Nephron progenitor cell (in vitro differentiated cells): ENCODE measurements around the gene PRRC2B.

ENCODE experiments used
- DNase-seq: peaks from one replicate; pipeline ENCODE4 v3.0.0; 2021
- H3K27ac Mint-ChIP-seq: 2 replicates; pipeline ENCODE4 v1.8.0; 2021; ENCODE audit warnings: mild to moderate bottlenecking, moderate library complexity, mixed read lengths
- H3K27me3 Mint-ChIP-seq: 2 replicates; pipeline ENCODE4 v1.8.0; 2021; ENCODE audit warnings: mild to moderate bottlenecking, low read depth, mixed read lengths; ENCODE audit not compliant: poor library complexity
- H3K36me3 Mint-ChIP-seq: 2 replicates; pipeline ENCODE4 v1.8.0; 2021; ENCODE audit warnings: low read depth, mixed read lengths
- H3K4me1 Mint-ChIP-seq: 2 replicates; pipeline ENCODE4 v1.8.0; 2021; ENCODE audit warnings: mixed read lengths
- H3K4me3 Mint-ChIP-seq: 2 replicates; pipeline ENCODE4 v1.8.0; 2021; ENCODE audit warnings: mild to moderate bottlenecking, moderate library complexity, mixed read lengths
- H3K9me3 Mint-ChIP-seq: 2 replicates; pipeline ENCODE4 v1.8.0; 2021; ENCODE audit warnings: mild to moderate bottlenecking, moderate library complexity, mixed read lengths
- CTCF ChIP-seq: fragments of 200-600 bp; sonication (generic); IDR thresholded peaks from 2 replicates; pipeline ENCODE4 v1.5.0; 2021; ENCODE audit warnings: antibody characterized with exemption

PRRC2B gene

GRCh38 chr9:131483319-131484050 is 89.6 kb downstream of the PRRC2B start:
- H3K4me3 Mint-ChIP-seq = no peak overlapping the region
- TF ChIP-seq CTCF = no peak
- H3K4me1 Mint-ChIP-seq = no peaks in the 10 kb centered on the region
- H3K27ac Mint-ChIP-seq = no peak overlapping the region
- no peaks in the 10 kb centered on the region for H3K9me3 Mint-ChIP-seq
- peaks cover 70% of the 10 kb centered on the region for H3K36me3 Mint-ChIP-seq
- DNase-seq = no peak
- H3K27me3 Mint-ChIP-seq = peaks cover 10% of the 10 kb centered on the region

- no peak for DNase-seq
- no peak for TF ChIP-seq CTCF
- Mint-ChIP-seq H3K4me1 (no peaks in the 10 kb centered on the region), H3K27ac (peak overlapping the region; percentile 45), H3K4me3 (no peak overlapping the region), H3K9me3 (no peaks in the 10 kb centered on the region), H3K36me3 (peaks cover 70% of the 10 kb centered on the region), H3K27me3 (peaks cover 10% of the 10 kb centered on the region)
Measured at GRCh38 chr9:131484051-131484445, 90.2 kb downstream of the PRRC2B start.

- peak overlapping the region; percentile 45 for H3K27ac Mint-ChIP-seq
- peaks cover 70% of the 10 kb centered on the region for H3K36me3 Mint-ChIP-seq
- peaks cover 10% of the 10 kb centered on the region for H3K27me3 Mint-ChIP-seq
- H3K4me1 Mint-ChIP-seq = no peaks in the 10 kb centered on the region
- H3K4me3 Mint-ChIP-seq = no peak overlapping the region
- DNase-seq = no peak
- H3K9me3 Mint-ChIP-seq = no peaks in the 10 kb centered on the region
- no peak for TF ChIP-seq CTCF
Measured at GRCh38 chr9:131484560-131485185, 90.8 kb downstream of the PRRC2B start.

GRCh38 chr9:131485206-131485605 is 91.3 kb downstream of the PRRC2B start:
- Mint-ChIP-seq H3K36me3 (peaks cover 70% of the 10 kb centered on the region), H3K4me3 (no peak overlapping the region), H3K4me1 (no peaks in the 10 kb centered on the region), H3K27ac (peak overlapping the region; percentile 48), H3K9me3 (no peaks in the 10 kb centered on the region), H3K27me3 (peaks cover 10% of the 10 kb centered on the region)
- DNase-seq = no peak
- no peak for TF ChIP-seq CTCF

- Mint-ChIP-seq H3K36me3 (peaks cover 73% of the 10 kb centered on the region), H3K9me3 (no peaks in the 10 kb centered on the region), H3K27me3 (peaks cover 10% of the 10 kb centered on the region), H3K4me1 (no peaks in the 10 kb centered on the region), H3K27ac (no peak overlapping the region), H3K4me3 (no peak overlapping the region)
- no peak for TF ChIP-seq CTCF
- no peak for DNase-seq
Measured at GRCh38 chr9:131485728-131486422, 92.0 kb downstream of the PRRC2B start.
